ENCODE data around the gene TSPAN19.

The TSPAN19 gene

GRCh38 chr12:84998341-84998740 lies 37.7 kb downstream of the TSPAN19 start:
- DNase-seq = no peak

- DNase-seq = no peak
These were observed 39.3 kb downstream of the TSPAN19 start for GRCh38 chr12:84996759-84997158.

- no peak for DNase-seq
These were observed 40.4 kb downstream of the TSPAN19 start for GRCh38 chr12:84995641-84996040.

- no peak for DNase-seq
These were observed 41.7 kb downstream of the TSPAN19 start for GRCh38 chr12:84994426-84994825.

GRCh38 chr12:84986586-84986985 lies 49.5 kb downstream of the TSPAN19 start:
- no peak for DNase-seq

GRCh38 chr12:84986117-84986516 lies 50.0 kb downstream of the TSPAN19 start:
- no peak for DNase-seq

GRCh38 chr12:84983289-84983688 lies 52.8 kb downstream of the TSPAN19 start:
- DNase-seq = no peak

- no peak for DNase-seq
These were observed 53.2 kb downstream of the TSPAN19 start for GRCh38 chr12:84982888-84983287.

- no peak for DNase-seq
These were observed 57.2 kb downstream of the TSPAN19 start for GRCh38 chr12:84978921-84979320.

GRCh38 chr12:84976133-84976532 lies 59.9 kb downstream of the TSPAN19 start:
- DNase-seq = no peak

GRCh38 chr12:84974155-84974815 lies 61.8 kb downstream of the TSPAN19 start:
- DNase-seq = no peak

GRCh38 chr12:84973026-84973425 lies 63.1 kb downstream of the TSPAN19 start:
- DNase-seq = no peak

GRCh38 chr12:84969226-84969625 lies 66.9 kb downstream of the TSPAN19 start:
- DNase-seq = no peak

Data from activated T-cell treated with anti-CD3 and anti-CD28 coated beads, Interleukin-2, amount 50 U/mL, for 1 hour (primary cell).